ENCODE data around the gene SERTAD1.

Gene SERTAD1

DNA sequence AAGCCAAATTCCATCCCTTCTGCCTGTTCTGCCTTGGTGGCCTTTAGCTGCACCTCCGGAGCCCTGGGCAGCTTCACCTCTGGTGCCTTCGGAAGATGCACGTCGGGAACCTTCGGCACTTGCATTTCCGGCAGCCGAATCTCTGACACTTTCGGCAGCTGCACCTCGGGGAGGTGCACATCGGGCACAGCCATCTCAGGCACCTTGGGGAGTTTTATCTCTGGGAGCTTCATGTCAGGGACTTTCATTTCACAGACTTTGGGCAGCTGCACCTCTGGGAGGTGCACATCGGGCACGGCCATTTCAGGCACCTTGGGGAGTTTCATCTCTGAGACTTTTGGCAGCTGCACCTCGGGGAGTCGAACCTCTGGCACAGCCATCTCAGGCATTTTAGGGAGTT, 29.8 kb downstream of the SERTAD1 start:
- TF ChIP-seq, protein P1, sequence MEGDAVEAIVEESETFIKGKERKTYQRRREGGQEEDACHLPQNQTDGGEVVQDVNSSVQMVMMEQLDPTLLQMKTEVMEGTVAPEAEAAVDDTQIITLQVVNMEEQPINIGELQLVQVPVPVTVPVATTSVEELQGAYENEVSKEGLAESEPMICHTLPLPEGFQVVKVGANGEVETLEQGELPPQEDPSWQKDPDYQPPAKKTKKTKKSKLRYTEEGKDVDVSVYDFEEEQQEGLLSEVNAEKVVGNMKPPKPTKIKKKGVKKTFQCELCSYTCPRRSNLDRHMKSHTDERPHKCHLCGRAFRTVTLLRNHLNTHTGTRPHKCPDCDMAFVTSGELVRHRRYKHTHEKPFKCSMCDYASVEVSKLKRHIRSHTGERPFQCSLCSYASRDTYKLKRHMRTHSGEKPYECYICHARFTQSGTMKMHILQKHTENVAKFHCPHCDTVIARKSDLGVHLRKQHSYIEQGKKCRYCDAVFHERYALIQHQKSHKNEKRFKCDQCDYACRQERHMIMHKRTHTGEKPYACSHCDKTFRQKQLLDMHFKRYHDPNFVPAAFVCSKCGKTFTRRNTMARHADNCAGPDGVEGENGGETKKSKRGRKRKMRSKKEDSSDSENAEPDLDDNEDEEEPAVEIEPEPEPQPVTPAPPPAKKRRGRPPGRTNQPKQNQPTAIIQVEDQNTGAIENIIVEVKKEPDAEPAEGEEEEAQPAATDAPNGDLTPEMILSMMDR (conservative IDR thresholded peaks at IDR 0.05; ENCODE audit: low read length) = no peak
- no peak overlapping the region for H3K4me3 ChIP-seq (ENCODE audit: low read length)
- DNase-seq (ENCODE audit: low read depth) = no peak

DNA sequence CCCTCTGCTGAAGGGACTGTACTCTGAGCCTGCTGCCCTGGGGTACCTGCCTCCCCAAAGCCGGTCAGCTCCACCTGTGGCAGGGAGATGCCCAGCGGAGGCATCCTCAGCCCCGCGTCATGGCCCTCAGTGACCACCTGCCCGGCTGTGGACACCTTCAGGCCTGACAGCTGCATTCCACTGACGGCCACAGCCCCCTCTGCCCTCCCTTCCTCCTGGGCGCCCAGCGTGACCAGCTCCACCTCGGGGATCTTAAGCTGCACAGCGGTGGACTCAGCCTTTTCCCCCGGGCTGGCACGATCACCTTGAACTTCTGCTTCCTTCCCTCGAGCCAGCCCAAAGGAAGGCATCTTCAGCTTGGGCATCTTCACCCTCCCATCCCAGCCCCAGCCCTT, 31.0 kb downstream of the SERTAD1 start:
- TF ChIP-seq, protein P1 (conservative IDR thresholded peaks at IDR 0.05; ENCODE audit: low read length) = no peak
- H3K4me3 ChIP-seq (ENCODE audit: low read length) = no peak overlapping the region
- DNase-seq (ENCODE audit: low read depth) = no peak

DNA sequence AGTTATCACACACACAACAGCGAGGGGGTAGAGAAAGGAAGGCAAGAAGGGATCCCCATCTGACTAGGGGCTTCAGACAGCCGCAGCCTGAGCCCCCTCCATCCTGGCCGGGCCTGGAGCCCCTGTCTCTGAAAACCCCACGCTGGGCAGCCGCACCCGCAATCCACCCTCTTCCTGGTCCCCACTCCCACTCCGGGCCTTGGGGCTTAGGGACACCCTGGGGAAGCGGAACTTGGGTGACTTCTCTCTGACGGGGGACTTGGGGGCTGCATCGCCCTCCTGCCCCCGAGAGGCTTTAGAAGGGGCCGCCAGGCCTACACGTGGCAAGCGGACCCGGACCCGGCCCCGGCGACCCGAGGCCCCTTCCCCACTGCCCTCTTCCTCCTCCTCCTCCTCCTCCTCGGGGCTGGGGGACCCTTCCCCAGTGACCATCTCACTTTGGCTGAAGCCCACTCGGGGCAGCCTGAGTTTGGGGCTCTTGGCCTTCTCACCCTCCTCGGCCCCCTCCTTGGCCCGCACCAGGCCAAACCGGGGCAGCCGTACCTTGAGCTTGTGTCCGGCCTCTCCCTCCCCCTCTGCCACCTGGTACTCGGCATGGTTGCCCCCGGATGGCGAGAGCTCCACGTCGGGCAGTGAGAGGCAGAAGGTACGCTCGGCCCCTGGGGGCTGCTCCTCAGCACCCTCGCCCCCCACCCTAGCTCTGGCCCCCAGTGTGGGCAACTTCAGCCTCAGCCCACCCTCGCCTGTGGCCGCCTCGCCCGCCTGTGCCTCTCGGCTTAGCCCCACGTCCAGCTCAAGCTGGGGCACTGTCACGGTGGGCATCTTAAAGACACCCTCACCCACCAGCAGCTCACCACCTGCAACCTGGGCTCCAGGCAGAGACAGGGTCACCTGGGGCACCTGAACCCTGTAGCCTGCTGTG, 31.6 kb downstream of the SERTAD1 start:
- TF ChIP-seq, protein P1 (conservative IDR thresholded peaks at IDR 0.05; ENCODE audit: low read length) = no peak
- no peak for DNase-seq (ENCODE audit: low read depth)
- no peak overlapping the region for H3K4me3 ChIP-seq (ENCODE audit: low read length)

DNA sequence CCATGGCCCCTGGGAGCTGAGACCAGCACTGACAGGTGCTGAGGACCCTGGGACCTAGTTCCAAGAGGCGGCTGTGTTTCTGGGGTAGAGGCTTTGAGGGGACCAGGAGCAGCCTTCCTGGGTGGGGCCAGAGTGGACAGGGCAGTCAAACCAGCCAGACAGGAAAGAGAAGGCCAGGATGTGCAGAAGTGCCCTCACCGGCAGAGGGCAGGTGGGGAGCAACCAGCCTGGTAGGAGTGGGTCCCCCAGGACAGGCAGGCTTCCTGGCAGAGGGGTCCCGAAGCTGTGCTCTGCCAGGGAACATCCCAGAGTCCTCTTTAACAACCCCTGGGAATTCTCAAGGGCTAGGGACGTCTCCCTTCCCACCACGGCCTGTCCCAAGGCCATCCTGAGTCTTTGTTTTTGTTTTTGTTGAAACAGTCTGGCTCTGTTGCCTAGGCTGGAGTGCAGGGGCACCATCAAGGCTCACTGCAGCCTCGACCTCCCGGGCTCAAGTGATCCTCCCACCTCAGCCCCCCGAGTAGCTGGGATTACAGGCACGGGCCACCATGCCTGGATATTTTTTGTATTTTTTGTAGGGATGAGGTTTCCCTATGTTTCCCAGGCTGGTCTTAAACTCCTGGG, 32.8 kb downstream of the SERTAD1 start:
- no peak overlapping the region for H3K4me3 ChIP-seq (ENCODE audit: low read length)
- DNase-seq (ENCODE audit: low read depth) = no peak
- TF ChIP-seq, protein P1 (conservative IDR thresholded peaks at IDR 0.05; ENCODE audit: low read length) = peak; percentile 36

DNA sequence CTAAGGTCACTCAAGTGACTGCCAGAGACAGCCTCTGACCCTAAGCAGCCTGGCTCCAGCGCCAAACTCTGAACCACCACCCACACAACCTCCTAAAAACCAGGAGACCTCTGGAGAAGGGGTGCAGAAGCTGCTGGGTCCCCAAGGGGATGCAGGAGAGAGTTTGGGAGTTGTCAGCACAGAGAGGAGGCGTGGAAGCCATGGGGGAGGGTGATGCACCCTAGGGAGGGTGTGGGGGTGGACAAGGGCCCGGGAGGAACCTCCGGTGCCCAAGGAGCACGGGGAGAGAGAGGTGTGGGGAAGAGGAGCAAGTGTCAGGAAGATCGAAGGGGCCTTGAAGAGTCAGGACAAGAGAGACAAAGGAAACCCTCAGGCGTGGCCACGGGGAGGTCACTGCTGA, 33.7 kb downstream of the SERTAD1 start:
- TF ChIP-seq, protein P1 (conservative IDR thresholded peaks at IDR 0.05; ENCODE audit: low read length) = no peak
- DNase-seq (ENCODE audit: low read depth) = no peak
- H3K4me3 ChIP-seq (ENCODE audit: low read length) = no peak overlapping the region

DNA sequence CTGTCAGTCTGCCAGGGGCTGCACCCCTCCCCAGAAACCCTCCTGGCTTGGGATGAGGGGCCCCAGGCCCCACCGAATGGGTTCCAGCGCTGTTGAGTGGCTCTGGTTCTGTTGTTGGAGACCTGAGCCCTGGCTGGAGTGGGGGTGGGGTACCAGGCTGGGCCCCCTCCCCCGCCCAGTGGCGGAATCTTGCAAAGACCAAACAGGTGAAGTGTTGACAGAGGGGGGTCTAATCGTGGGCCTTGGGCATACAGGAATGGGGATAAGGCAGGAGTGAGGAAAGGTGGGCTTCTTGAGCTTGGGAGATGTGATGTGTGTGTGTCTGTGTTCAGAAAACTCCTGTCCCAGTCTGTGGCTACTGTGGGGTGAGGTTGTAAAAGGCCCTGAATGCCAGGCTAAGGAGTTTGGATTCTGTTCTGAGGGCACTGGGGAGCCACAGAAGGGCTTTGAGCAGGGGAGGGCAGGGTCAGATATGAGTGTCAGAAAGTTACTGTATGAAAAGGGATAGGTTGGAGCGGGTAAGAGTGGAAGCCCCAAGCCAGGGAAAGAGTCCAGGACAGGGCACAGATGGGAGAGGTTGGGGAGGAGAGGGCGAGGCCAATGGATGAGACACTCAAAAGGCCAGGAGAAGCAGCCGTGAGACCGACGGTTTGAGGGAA, 35.6 kb downstream of the SERTAD1 start, which contains the start of gene HIPK4:
Gene HIPK4 (minus strand): TSS at position 98 of the 659 bp plus-strand sequence. CDS start 279 bp downstream, outside the sequence.
- TF ChIP-seq, protein P1 (conservative IDR thresholded peaks at IDR 0.05; ENCODE audit: low read length) = no peak
- no peak for DNase-seq (ENCODE audit: low read depth)
- no peak within 1 kb of the TSS for H3K4me3 ChIP-seq (ENCODE audit: low read length)
